Measurements from ENCODE around the gene GNG7.

The GNG7 gene

DNA sequence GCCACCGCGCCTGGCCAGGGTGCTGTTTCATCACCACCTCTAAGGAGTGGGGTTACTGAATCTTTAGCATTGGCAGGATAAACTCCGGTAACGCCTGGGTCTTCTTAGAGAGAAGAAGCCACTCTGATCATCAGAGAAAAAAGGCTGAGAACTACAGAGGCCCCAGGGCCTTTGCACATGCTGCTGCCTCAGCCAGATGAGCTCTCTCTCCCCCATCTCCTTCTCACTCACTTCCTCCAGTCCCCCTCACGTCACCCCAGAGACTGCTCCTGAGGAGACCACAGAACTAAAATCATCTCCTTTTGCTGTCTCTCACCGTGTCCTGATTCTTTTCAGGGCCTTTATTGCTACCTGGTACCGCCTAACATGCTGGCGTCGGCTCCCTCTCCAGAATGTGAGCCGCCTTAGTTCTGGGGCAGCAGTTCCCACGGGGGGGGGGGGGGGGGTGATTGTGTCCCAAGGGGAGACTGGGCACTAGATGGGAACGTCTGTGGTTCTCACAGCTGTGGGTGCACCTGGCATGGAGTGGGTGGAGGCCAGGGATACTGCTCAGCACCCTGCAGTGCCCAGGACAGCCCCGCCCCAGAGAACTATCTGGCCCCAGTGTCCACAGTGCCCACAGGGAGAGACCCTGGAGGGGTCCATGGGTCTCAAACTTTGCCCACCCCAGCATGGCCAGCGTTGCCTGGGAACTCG lies 23.8 kb upstream of the GNG7 start:
- FAIRE-seq: no peak
- peak; percentile 14 for DNase-seq (ENCODE audit: insufficient read length)
- TF ChIP-seq POLR2AphosphoS5 (IDR thresholded peaks at IDR 0.05; ENCODE audit: low read depth, low read length) (no peak), POLR2A (IDR thresholded peaks at IDR 0.05; ENCODE audit: low read depth, low read length) (no peak), TAF1 (IDR thresholded peaks at IDR 0.05; ENCODE audit: borderline replicate concordance, low read depth, low read length) (no peak)

- no peak for TF ChIP-seq POLR2A (IDR thresholded peaks at IDR 0.05; ENCODE audit: low read depth, low read length)
- no peak for TF ChIP-seq TAF1 (IDR thresholded peaks at IDR 0.05; ENCODE audit: borderline replicate concordance, low read depth, low read length)
- no peak for TF ChIP-seq POLR2AphosphoS5 (IDR thresholded peaks at IDR 0.05; ENCODE audit: low read depth, low read length)
- peak; percentile 24 for DNase-seq (ENCODE audit: insufficient read length)
- no peak for FAIRE-seq
These were observed 21.7 kb upstream of the GNG7 start for GRCh38 chr19:2724148-2724557.

- DNase-seq (ENCODE audit: insufficient read length) (peak; percentile 8), FAIRE-seq (no peak)
- TF ChIP-seq POLR2AphosphoS5 (IDR thresholded peaks at IDR 0.05; ENCODE audit: low read depth, low read length) (no peak), POLR2A (IDR thresholded peaks at IDR 0.05; ENCODE audit: low read depth, low read length) (no peak), TAF1 (IDR thresholded peaks at IDR 0.05; ENCODE audit: borderline replicate concordance, low read depth, low read length) (no peak)
These were observed 21.3 kb upstream of the GNG7 start for GRCh38 chr19:2723747-2724146.

- DNase-seq (ENCODE audit: insufficient read length): peak; percentile 14
- TF ChIP-seq POLR2A (IDR thresholded peaks at IDR 0.05; ENCODE audit: low read depth, low read length) (no peak), POLR2AphosphoS5 (IDR thresholded peaks at IDR 0.05; ENCODE audit: low read depth, low read length) (no peak), TAF1 (IDR thresholded peaks at IDR 0.05; ENCODE audit: borderline replicate concordance, low read depth, low read length) (no peak)
- no peak for FAIRE-seq
These were observed 20.8 kb upstream of the GNG7 start for GRCh38 chr19:2723345-2723715.

- no peak for FAIRE-seq
- DNase-seq (ENCODE audit: insufficient read length): peak; percentile 27
- TF ChIP-seq TAF1 (IDR thresholded peaks at IDR 0.05; ENCODE audit: borderline replicate concordance, low read depth, low read length): no peak
- no peak for TF ChIP-seq POLR2AphosphoS5 (IDR thresholded peaks at IDR 0.05; ENCODE audit: low read depth, low read length)
- TF ChIP-seq POLR2A (IDR thresholded peaks at IDR 0.05; ENCODE audit: low read depth, low read length): no peak
These were observed 20.2 kb upstream of the GNG7 start for GRCh38 chr19:2722541-2723344.

DNA sequence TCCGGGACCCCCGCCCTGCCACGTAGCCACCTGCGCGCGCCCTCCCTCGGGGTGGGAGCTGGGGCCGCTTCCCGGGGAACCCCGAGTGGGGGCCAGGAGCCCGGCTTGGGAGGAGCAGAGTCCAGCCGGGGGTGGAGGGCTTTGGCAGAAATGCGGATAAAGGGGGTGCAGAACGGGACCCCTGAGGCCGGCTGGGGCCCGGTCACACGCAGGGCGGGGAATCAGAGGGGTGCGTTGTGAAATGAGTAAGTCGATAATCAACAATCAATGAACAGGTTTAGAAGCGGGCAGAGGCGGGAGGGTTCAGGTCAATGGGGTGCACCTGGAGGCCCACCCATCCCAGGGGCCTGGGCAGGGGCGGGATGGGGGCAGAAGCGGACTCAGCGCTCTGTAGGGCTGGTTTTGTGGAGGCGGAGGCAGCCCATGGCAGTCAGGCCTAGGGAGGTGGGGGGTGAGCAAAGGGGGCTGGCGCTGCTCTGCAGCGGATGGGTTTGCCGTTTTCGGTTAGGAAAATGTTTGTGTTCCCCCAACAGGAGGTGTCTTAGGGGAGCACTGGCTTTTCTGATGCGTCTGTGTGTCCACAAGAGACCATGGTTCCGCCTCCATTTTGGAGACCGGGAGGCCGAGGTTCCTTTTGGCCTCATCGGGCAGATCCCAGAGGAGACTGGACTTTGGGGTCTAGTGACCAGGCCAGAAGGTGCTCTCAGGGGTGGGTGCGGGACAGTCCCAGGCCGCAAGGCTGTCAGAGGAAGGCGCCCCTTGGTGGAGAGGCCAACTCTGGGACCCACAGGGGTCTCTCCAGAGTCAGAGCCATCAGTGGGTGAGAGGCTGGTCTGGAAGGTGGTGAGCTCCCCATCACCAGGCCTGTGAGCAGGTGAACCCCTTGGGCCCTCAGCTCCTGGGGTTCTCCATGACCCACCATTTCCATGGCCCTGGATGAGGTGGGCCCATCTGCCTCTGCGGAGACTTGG lies 19.4 kb upstream of the GNG7 start:
- no peak for TF ChIP-seq POLR2A (IDR thresholded peaks at IDR 0.05; ENCODE audit: low read depth, low read length)
- TF ChIP-seq TAF1 (IDR thresholded peaks at IDR 0.05; ENCODE audit: borderline replicate concordance, low read depth, low read length): no peak
- no peak for TF ChIP-seq POLR2AphosphoS5 (IDR thresholded peaks at IDR 0.05; ENCODE audit: low read depth, low read length)
- peak; percentile 29 for DNase-seq (ENCODE audit: insufficient read length)
- FAIRE-seq: no peak

GRCh38 chr19:2720777-2721569 lies 18.5 kb upstream of the GNG7 start, which contains the start of gene DIRAS1:
Gene DIRAS1, minus strand, starts transcription at chr19:2721372. Its CDS starts 3,566 bp downstream, at chr19:2717806.
- FAIRE-seq (no peak), DNase-seq (ENCODE audit: insufficient read length) (peak; percentile 46)
- TF ChIP-seq TAF1 (IDR thresholded peaks at IDR 0.05; ENCODE audit: borderline replicate concordance, low read depth, low read length): no peak
- no peak for TF ChIP-seq POLR2A (IDR thresholded peaks at IDR 0.05; ENCODE audit: low read depth, low read length)
- TF ChIP-seq POLR2AphosphoS5 (IDR thresholded peaks at IDR 0.05; ENCODE audit: low read depth, low read length): no peak

- TF ChIP-seq POLR2A (IDR thresholded peaks at IDR 0.05; ENCODE audit: low read depth, low read length): no peak
- TF ChIP-seq POLR2AphosphoS5 (IDR thresholded peaks at IDR 0.05; ENCODE audit: low read depth, low read length): no peak
- no peak for TF ChIP-seq TAF1 (IDR thresholded peaks at IDR 0.05; ENCODE audit: borderline replicate concordance, low read depth, low read length)
- no peak for DNase-seq (ENCODE audit: insufficient read length)
- no peak for FAIRE-seq
These were observed 17.7 kb upstream of the GNG7 start for GRCh38 chr19:2719920-2720776.

DNA sequence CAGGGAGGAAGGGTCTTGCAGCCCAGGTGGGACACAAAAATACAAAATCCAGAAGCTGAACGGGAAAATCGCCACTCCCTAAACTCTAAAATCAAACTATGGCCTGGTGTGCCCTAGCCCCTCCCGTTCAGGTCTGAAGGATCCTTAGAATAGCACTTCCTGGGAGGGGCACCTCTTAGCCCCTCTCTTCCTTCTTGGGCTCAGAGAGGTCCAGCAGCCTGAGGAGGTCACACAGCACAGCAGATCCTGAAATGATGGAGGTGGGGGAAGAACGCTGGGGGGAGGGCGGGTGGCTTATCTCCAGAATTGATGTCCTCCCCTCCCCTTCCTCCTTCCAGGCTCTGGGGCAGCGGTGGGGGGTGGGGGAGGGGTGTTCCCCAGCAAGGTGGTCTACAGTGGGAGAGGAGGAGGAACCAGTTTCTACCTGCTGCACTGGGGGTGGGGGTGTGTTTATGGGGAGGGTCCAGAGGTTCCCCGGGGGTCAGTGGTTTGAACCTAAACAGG lies 16.8 kb upstream of the GNG7 start:
- DNase-seq (ENCODE audit: insufficient read length) (no peak), FAIRE-seq (no peak)
- TF ChIP-seq POLR2A (IDR thresholded peaks at IDR 0.05; ENCODE audit: low read depth, low read length) (no peak), TAF1 (IDR thresholded peaks at IDR 0.05; ENCODE audit: borderline replicate concordance, low read depth, low read length) (no peak), POLR2AphosphoS5 (IDR thresholded peaks at IDR 0.05; ENCODE audit: low read depth, low read length) (no peak)
